HepG2 (cell line): Measurements from ENCODE around the gene STK11. TPM values are rescaled to one million over a fixed set of nuclear protein-coding genes. Genes with fewer than 3 reads are reported as not detected.

Experiments used
- BORCS8-MEF2B ChIP-seq: sonication (generic); formaldehyde crosslinking; IDR thresholded peaks from 2 replicates; pipeline ENCODE4 v1.8.0; 2022; ENCODE audit warnings: mild to moderate bottlenecking, missing genetic modification reagents
- CHD2 ChIP-seq: IDR thresholded peaks from 2 replicates; pipeline ENCODE4 v1.6.1; 2011; ENCODE audit warnings: low read depth, low read length, improper control_type of control experiment
- DNMT1 ChIP-seq: sonication (generic); formaldehyde crosslinking; IDR thresholded peaks from 2 replicates; pipeline ENCODE4 v1.5.1; 2020; ENCODE audit warnings: mild to moderate bottlenecking, missing genetic modification reagents
- E2F1 ChIP-seq: sonication (generic); formaldehyde crosslinking; IDR thresholded peaks from 2 replicates; pipeline ENCODE4 v1.5.0; 2020; ENCODE audit warnings: missing genetic modification reagents
- ERF ChIP-seq: IDR thresholded peaks from 2 replicates; pipeline ENCODE4 v1.6.1; 2018; ENCODE audit warnings: missing biosample characterization, missing genetic modification reagents
- FOXC1 ChIP-seq: sonication (generic); formaldehyde crosslinking; IDR thresholded peaks from 2 replicates; pipeline ENCODE4 v1.8.0; 2022; ENCODE audit warnings: mild to moderate bottlenecking, missing genetic modification reagents, borderline replicate concordance
- FOXK1 ChIP-seq: sonication (generic); formaldehyde crosslinking; IDR thresholded peaks from 2 replicates; pipeline ENCODE4 v1.4.0; 2020; ENCODE audit warnings: low read depth, missing genetic modification reagents, borderline replicate concordance
- FOXK2 ChIP-seq: fragments of 450-650 bp; IDR thresholded peaks from 2 replicates; pipeline ENCODE4 v1.6.1; 2016
- FOXP1 ChIP-seq, 2 experiments: fragments of 450-650 bp in 1 of 2; IDR thresholded peaks; 2 replicates each; pipeline ENCODE4 v1.6.1; 2017 to 2018; ENCODE audit warnings: antibody characterized with exemption in 1 of 2
- HNRNPLL ChIP-seq: fragments of 200-400 bp; formaldehyde crosslinking; IDR thresholded peaks from 2 replicates; pipeline ENCODE4 v1.6.1; 2017; ENCODE audit warnings: mild to moderate bottlenecking, low read depth, low read length; ENCODE audit not compliant: poor library complexity, severe bottlenecking
- IKZF5 ChIP-seq: IDR thresholded peaks from 2 replicates; pipeline ENCODE4 v1.6.1; 2018; ENCODE audit warnings: missing genetic modification reagents, mild to moderate bottlenecking, missing compliant biosample characterization
- NCOA2 ChIP-seq: sonication (generic); formaldehyde crosslinking; IDR thresholded peaks from 2 replicates; pipeline ENCODE4 v1.8.0; 2022; ENCODE audit warnings: inconsistent platforms
- NCOR1 ChIP-seq: fragments of 200-600 bp; sonication (generic); IDR thresholded peaks from 2 replicates; pipeline ENCODE4 v1.7.0; 2017; ENCODE audit warnings: antibody characterized with exemption, low read length, borderline replicate concordance
- POLR2A ChIP-seq, 2 experiments: IDR thresholded peaks; 2 replicates each; pipeline ENCODE4 v1.6.1; 2011; ENCODE audit warnings: low read depth in 2 of 2, low read length in 2 of 2, mild to moderate bottlenecking in 1 of 2, moderate library complexity in 1 of 2; ENCODE audit not compliant: insufficient read depth in 1 of 2
- RCOR2 ChIP-seq: IDR thresholded peaks from 2 replicates; pipeline ENCODE4 v1.6.1; 2016; ENCODE audit warnings: missing biosample characterization, missing genetic modification reagents
- XBP1 ChIP-seq: sonication (generic); formaldehyde crosslinking; IDR thresholded peaks from 2 replicates; pipeline ENCODE4 v1.5.0; 2020; ENCODE audit warnings: missing genetic modification reagents
- ZBTB39 ChIP-seq: sonication (generic); formaldehyde crosslinking; IDR thresholded peaks from 2 replicates; pipeline ENCODE4 v1.5.0; 2020; ENCODE audit warnings: missing genetic modification reagents
- ZNF3 ChIP-seq: IDR thresholded peaks from 2 replicates; pipeline ENCODE4 v1.7.0; 2017; ENCODE audit warnings: inconsistent platforms
- ZNF317 ChIP-seq: sonication (generic); formaldehyde crosslinking; IDR thresholded peaks from 2 replicates; pipeline ENCODE4 v1.5.0; 2020; ENCODE audit warnings: mild to moderate bottlenecking, missing genetic modification reagents
- ZNF674 ChIP-seq: sonication (generic); formaldehyde crosslinking; IDR thresholded peaks from 2 replicates; pipeline ENCODE4 v1.5.0; 2020; ENCODE audit warnings: low read depth, mild to moderate bottlenecking, missing genetic modification reagents
- polyA plus RNA-seq, 8 experiments: library from polyadenylated mRNA; depleted of rRNA in 3 of 8; stranded (reverse) in 7 of 8; unstranded in 1 of 8; fragments of >200 nt; fragmentation: Illumina TruSeq in 4 of 8; extraction: Trizol in 4 of 8; gene quantifications; 2 replicates each; pipeline versions ENCODE4 v1.2.1 to v1.2.3, GENCODE V29; 2011 to 2016; ENCODE audit warnings: low read depth in 4 of 8, missing spikeins in 1 of 8, mixed read lengths in 1 of 8; ENCODE audit not compliant: insufficient read depth in 1 of 8
- total RNA-seq, 5 experiments: library from RNA; depleted of rRNA; stranded (reverse); fragments of >200 nt; fragmentation: Illumina TruSeq; extraction: Trizol; gene quantifications; 2 replicates each; pipeline ENCODE4 v1.2.3, GENCODE V29; 2016; ENCODE audit warnings: low read depth in 1 of 5

STK11 gene
- total and polyA plus RNA-seq, 2 of the 13 experiments (the other 11 are each of a cell fraction or from before 2014, with no cell fraction given) = 27.5 to 43.6 TPM

- TF ChIP-seq DNMT1 (CRISPR knock-in tag) = no peak
- TF ChIP-seq FOXK1 (CRISPR knock-in tag) = no peak
- TF ChIP-seq RCOR2 = peak; percentile 53; the same call in 1 of the 2 replicates
- no peak for TF ChIP-seq POLR2A (IDR thresholded peaks at IDR 0.05; ENCODE audit: insufficient read depth in 1 of 2, low read depth in 2 of 2, low read length in 2 of 2)
- no peak for TF ChIP-seq IKZF5 (CRISPR knock-in tag)
- TF ChIP-seq XBP1 = no peak
- TF ChIP-seq NCOR1 = no peak; the same call in 1 of the 2 replicates
- 0 out of 2 replicates have a peak, but pooled peaks have one; percentile 45 for TF ChIP-seq FOXC1 (CRISPR knock-in tag)
- TF ChIP-seq E2F1 (CRISPR knock-in tag) = no peak
- no peak for TF ChIP-seq FOXK2
- TF ChIP-seq NCOA2 (CRISPR knock-in tag) = 0 out of 2 replicates have a peak, but pooled peaks have one; percentile 3
- TF ChIP-seq ZBTB39 = no peak
- peak; percentile 9; the same call in 1 of the 2 replicates for TF ChIP-seq CHD2
- no peak for TF ChIP-seq FOXP1 (IDR thresholded peaks at IDR 0.05)
- no peak for TF ChIP-seq FOXP1 (CRISPR knock-in tag; IDR thresholded peaks at IDR 0.05)
- TF ChIP-seq ZNF674 (CRISPR knock-in tag) = no peak
- TF ChIP-seq BORCS8-MEF2B = no peak
- TF ChIP-seq HNRNPLL = no peak
- TF ChIP-seq ZNF317 (CRISPR knock-in tag) = no peak
- TF ChIP-seq ERF (CRISPR knock-in tag) = 0 out of 2 replicates have a peak, but pooled peaks have one; percentile 12
- TF ChIP-seq ZNF3 (CRISPR knock-in tag) = 0 out of 2 replicates have a peak, but pooled peaks have one; percentile 32
Observed at GRCh38 chr19:1247748-1248138, 42.2 kb downstream of the STK11 start (continued).
